DND-41 (cell line): Measurements from ENCODE around the gene PDCD4.

Source experiments
- ATAC-seq: fragments of 200-7000 bp; cut with Tn5 transposase; 3 replicates; pipeline ENCODE4 v1.9.1; 2021; ENCODE audit warnings: low read depth; ENCODE audit not compliant: insufficient read depth
- DNase-seq: peaks from one replicate; pipeline ENCODE4 v3.0.0-alpha.2; 2020
- H2AFZ ChIP-seq: 2 replicates; pipeline ENCODE4 v1.6.0; 2012; ENCODE audit warnings: low read depth, low read length
- H3K27ac ChIP-seq: 2 replicates; pipeline ENCODE4 v1.5.1; 2012; ENCODE audit warnings: low read length, inconsistent platforms
- H3K27me3 ChIP-seq: fragments of 200-600 bp; sonication (generic); 2 replicates; pipeline ENCODE4 v1.6.0; 2012; ENCODE audit warnings: low read length, mild to moderate bottlenecking, inconsistent platforms; ENCODE audit not compliant: insufficient read depth, poor library complexity
- H3K36me3 ChIP-seq: 2 replicates; pipeline ENCODE4 v1.5.1; 2012; ENCODE audit warnings: low read length, inconsistent platforms; ENCODE audit not compliant: insufficient read depth
- H3K4me1 ChIP-seq: 2 replicates; pipeline ENCODE4 v1.5.1; 2012; ENCODE audit warnings: mild to moderate bottlenecking, low read length; ENCODE audit not compliant: insufficient read depth
- H3K4me2 ChIP-seq: 2 replicates; pipeline ENCODE4 v1.6.0; 2012; ENCODE audit warnings: mild to moderate bottlenecking, moderate library complexity, low read length, inconsistent platforms; ENCODE audit not compliant: insufficient read depth
- H3K4me3 ChIP-seq, 2 experiments: fragments of 200-600 bp in 1 of 2; shearing (Covaris generic) in 1 of 2; 2 replicates each; pipeline ENCODE4 v1.5.1; 2012 to 2016; ENCODE audit warnings: inconsistent platforms in 2 of 2, low read length in 2 of 2, mild to moderate bottlenecking in 2 of 2, low read depth in 1 of 2, moderate library complexity in 1 of 2
- H3K79me2 ChIP-seq: 2 replicates; pipeline ENCODE4 v1.6.0; 2012; ENCODE audit warnings: low read length, inconsistent platforms; ENCODE audit not compliant: insufficient read depth
- H3K9ac ChIP-seq: 2 replicates; pipeline ENCODE4 v1.6.0; 2012; ENCODE audit warnings: low read depth, mild to moderate bottlenecking, inconsistent platforms, low read length, moderate library complexity
- H3K9me3 ChIP-seq: 2 replicates; pipeline ENCODE4 v1.5.1; 2012; ENCODE audit warnings: low read length, moderate library complexity, mild to moderate bottlenecking, inconsistent platforms; ENCODE audit not compliant: insufficient read depth, severe bottlenecking
- H4K20me1 ChIP-seq: 2 replicates; pipeline ENCODE4 v1.6.0; 2012; ENCODE audit warnings: low read length; ENCODE audit not compliant: insufficient read depth
- EZH2 ChIP-seq: IDR thresholded peaks from 3 replicates; pipeline ENCODE4 v1.6.1; 2012; ENCODE audit warnings: borderline replicate concordance, low read depth, mild to moderate bottlenecking, moderate library complexity, low read length, inconsistent platforms; ENCODE audit not compliant: severe bottlenecking
- TF ChIP-seq, protein P1 (sequence below): IDR thresholded peaks from 2 replicates; pipeline ENCODE4 v1.5.1; 2012; ENCODE audit warnings: borderline replicate concordance, low read length, moderate library complexity, mild to moderate bottlenecking; ENCODE audit not compliant: poor library complexity, severe bottlenecking; ENCODE audit errors: extremely low read depth

Gene PDCD4

DNA sequence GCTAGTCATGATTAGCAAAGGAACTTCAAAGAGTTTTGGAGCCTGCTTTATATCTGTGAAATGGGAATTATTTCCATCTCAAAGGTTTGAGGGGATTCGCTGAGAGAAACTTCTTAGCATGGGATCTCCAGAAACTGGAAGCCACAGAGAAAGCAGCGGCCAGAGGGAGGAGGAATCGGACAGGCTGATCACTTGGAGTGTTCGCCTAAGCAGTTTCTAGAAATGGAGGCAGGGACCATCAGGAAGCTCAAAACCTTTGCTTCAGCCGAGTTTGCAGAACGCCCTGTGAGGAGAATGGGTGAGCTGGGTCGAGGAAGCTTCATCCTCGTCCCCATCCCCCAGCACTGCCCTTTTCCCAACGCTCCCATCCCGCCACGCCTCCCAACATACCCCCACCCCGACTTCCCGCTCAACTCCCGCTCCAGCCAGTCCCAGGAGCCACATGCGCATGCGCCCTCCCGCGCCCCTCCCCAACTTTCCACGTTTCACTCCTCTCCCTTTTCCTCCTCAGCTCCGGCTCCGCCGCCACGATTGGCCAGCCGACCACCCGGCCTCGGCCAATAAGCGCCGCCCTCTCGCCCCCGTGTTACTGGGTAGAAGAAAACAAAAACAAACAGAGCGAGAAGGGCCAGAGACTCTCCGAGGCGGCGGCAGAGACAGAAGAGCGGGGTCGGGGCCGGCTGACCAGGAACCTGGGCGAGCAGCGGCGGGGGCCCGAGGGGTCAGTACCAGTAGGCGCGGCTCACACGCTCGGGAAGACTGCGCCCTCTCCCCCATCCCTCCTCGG lies at the start of gene PDCD4:
Gene PDCD4 (plus strand): TSS at position 631 of the 787 bp plus-strand sequence. CDS start 4,100 bp downstream, outside the sequence.
- H3K36me3 ChIP-seq, result peaks cover 4% of the 10 kb centered on the region; the same call in 1 of the 2 replicates
- peak within 1 kb of the TSS; percentile 86 for H3K9ac ChIP-seq
- no peaks in the 10 kb centered on the region for H3K27me3 ChIP-seq
- H3K4me2 ChIP-seq, result peak within 1 kb of the TSS; percentile 88
- H3K27ac ChIP-seq, result peak within 1 kb of the TSS; percentile 99
- ATAC-seq (peak; percentile 80), DNase-seq (peak; percentile 98)
- TF ChIP-seq, protein P1, sequence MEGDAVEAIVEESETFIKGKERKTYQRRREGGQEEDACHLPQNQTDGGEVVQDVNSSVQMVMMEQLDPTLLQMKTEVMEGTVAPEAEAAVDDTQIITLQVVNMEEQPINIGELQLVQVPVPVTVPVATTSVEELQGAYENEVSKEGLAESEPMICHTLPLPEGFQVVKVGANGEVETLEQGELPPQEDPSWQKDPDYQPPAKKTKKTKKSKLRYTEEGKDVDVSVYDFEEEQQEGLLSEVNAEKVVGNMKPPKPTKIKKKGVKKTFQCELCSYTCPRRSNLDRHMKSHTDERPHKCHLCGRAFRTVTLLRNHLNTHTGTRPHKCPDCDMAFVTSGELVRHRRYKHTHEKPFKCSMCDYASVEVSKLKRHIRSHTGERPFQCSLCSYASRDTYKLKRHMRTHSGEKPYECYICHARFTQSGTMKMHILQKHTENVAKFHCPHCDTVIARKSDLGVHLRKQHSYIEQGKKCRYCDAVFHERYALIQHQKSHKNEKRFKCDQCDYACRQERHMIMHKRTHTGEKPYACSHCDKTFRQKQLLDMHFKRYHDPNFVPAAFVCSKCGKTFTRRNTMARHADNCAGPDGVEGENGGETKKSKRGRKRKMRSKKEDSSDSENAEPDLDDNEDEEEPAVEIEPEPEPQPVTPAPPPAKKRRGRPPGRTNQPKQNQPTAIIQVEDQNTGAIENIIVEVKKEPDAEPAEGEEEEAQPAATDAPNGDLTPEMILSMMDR, result no peak
- no peak for TF ChIP-seq EZH2
- no peaks in the 10 kb centered on the region for H3K9me3 ChIP-seq
- H3K4me3 ChIP-seq, result peak within 1 kb of the TSS; percentile 79 to 81
- peak within 1 kb of the TSS; percentile 97 for H2AFZ ChIP-seq
- no peaks in the 10 kb centered on the region for H4K20me1 ChIP-seq
- H3K4me1 ChIP-seq, result peaks cover 33% of the 10 kb centered on the region
- peaks cover 37% of the 10 kb centered on the region for H3K79me2 ChIP-seq

- no peaks in the 10 kb centered on the region for H3K36me3 ChIP-seq
- DNase-seq (no peak), ATAC-seq (no peak)
- no peaks in the 10 kb centered on the region for H4K20me1 ChIP-seq
- no peak overlapping the region for H3K4me2 ChIP-seq
- TF ChIP-seq, protein P1, result no peak
- no peak for TF ChIP-seq EZH2
- no peaks in the 10 kb centered on the region for H3K9me3 ChIP-seq
- no peak overlapping the region for H3K27ac ChIP-seq
- H3K79me2 ChIP-seq, result no peaks in the 10 kb centered on the region
- H3K27me3 ChIP-seq, result no peaks in the 10 kb centered on the region
- no peak overlapping the region for H2AFZ ChIP-seq
- no peak overlapping the region for H3K9ac ChIP-seq
- no peak overlapping the region for H3K4me3 ChIP-seq
- no peaks in the 10 kb centered on the region for H3K4me1 ChIP-seq
Observed at GRCh38 chr10:110822035-110822711, 49.6 kb upstream of the PDCD4 start.

GRCh38 chr10:110822712-110823311 lies 48.9 kb upstream of the PDCD4 start:
- Histone ChIP-seq H3K9me3 (no peaks in the 10 kb centered on the region), H3K4me3 (no peak overlapping the region), H2AFZ (no peak overlapping the region), H3K79me2 (no peaks in the 10 kb centered on the region), H3K9ac (no peak overlapping the region), H3K4me2 (no peak overlapping the region), H3K36me3 (no peaks in the 10 kb centered on the region), H4K20me1 (no peaks in the 10 kb centered on the region), H3K4me1 (no peaks in the 10 kb centered on the region), H3K27me3 (no peaks in the 10 kb centered on the region), H3K27ac (no peak overlapping the region)
- TF ChIP-seq, protein P1, result no peak
- no peak for TF ChIP-seq EZH2
- ATAC-seq (no peak), DNase-seq (no peak)
